NT2/D1 (cell line): Measurements from ENCODE around the gene CCDC87.

Source experiments
- YY1 ChIP-seq: IDR thresholded peaks from 2 replicates; pipeline ENCODE4 v1.6.1; 2011; ENCODE audit not compliant: insufficient read length, insufficient read depth
- ZNF274 ChIP-seq: IDR thresholded peaks from 2 replicates; pipeline ENCODE4 v1.6.1; 2011; ENCODE audit warnings: mild to moderate bottlenecking, low read depth, low read length

GRCh38 chr11:66604155-66604554 is 11.3 kb upstream of the CCDC87 start:
- no peak for TF ChIP-seq YY1
- no peak for TF ChIP-seq ZNF274
